Trophoblast cell (in vitro differentiated cells and primary cell): Measurements from ENCODE around the gene GNL2.

ENCODE experiments used
- DNase-seq, 2 donors: peaks; one replicate each; pipeline ENCODE4 v3.0.0-alpha.2; 2016
- H2AFZ ChIP-seq: 2 replicates; pipeline ENCODE4 v1.6.1; 2013; ENCODE audit warnings: low read length, moderate library complexity, mild to moderate bottlenecking; ENCODE audit not compliant: insufficient read depth, poor library complexity
- H2AK5ac ChIP-seq: 2 replicates; pipeline ENCODE4 v1.6.1; 2013; ENCODE audit warnings: mild to moderate bottlenecking, low read length
- H2BK120ac ChIP-seq: 2 replicates; pipeline ENCODE4 v1.6.1; 2013; ENCODE audit warnings: low read length, mild to moderate bottlenecking, moderate library complexity; ENCODE audit not compliant: insufficient read depth, poor library complexity
- H2BK12ac ChIP-seq: 2 replicates; pipeline ENCODE4 v1.6.1; 2013; ENCODE audit warnings: mild to moderate bottlenecking, low read length, moderate library complexity
- H2BK5ac ChIP-seq: 2 replicates; pipeline ENCODE4 v1.6.1; 2013; ENCODE audit warnings: low read length, low read depth, moderate library complexity, mild to moderate bottlenecking; ENCODE audit not compliant: poor library complexity
- H3K14ac ChIP-seq: 2 replicates; pipeline ENCODE4 v1.6.1; 2013; ENCODE audit warnings: mild to moderate bottlenecking, low read length
- H3K18ac ChIP-seq: 2 replicates; pipeline ENCODE4 v1.6.1; 2013; ENCODE audit warnings: mild to moderate bottlenecking, low read length
- H3K23ac ChIP-seq: 2 replicates; pipeline ENCODE4 v1.6.1; 2013; ENCODE audit warnings: low read length
- H3K27ac ChIP-seq: 2 replicates; pipeline ENCODE4 v1.5.1; 2013; ENCODE audit warnings: low read depth, mild to moderate bottlenecking, inconsistent platforms, low read length, moderate library complexity
- H3K27me3 ChIP-seq: 2 replicates; pipeline ENCODE4 v1.6.1; 2013; ENCODE audit warnings: inconsistent platforms, mild to moderate bottlenecking, low read length, moderate library complexity; ENCODE audit not compliant: insufficient read depth
- H3K36me3 ChIP-seq, 2 experiments: 1 replicate in 1 of 2; 2 replicates in 1 of 2; pipeline ENCODE4 v1.6.1; 2013; ENCODE audit warnings: low read length in 2 of 2, mild to moderate bottlenecking in 2 of 2, moderate library complexity in 1 of 2; ENCODE audit not compliant: insufficient read depth in 2 of 2, control insufficient read depth in 1 of 2
- H3K4ac ChIP-seq: 2 replicates; pipeline ENCODE4 v1.6.1; 2013; ENCODE audit warnings: low read depth, mild to moderate bottlenecking, low read length, moderate library complexity
- H3K4me1 ChIP-seq, 2 experiments: 1 replicate in 1 of 2; 2 replicates in 1 of 2; pipeline ENCODE4 v1.6.1; 2013; ENCODE audit warnings: low read length in 2 of 2, mild to moderate bottlenecking in 2 of 2, moderate library complexity in 1 of 2; ENCODE audit not compliant: insufficient read depth in 2 of 2, control insufficient read depth in 1 of 2
- H3K4me2 ChIP-seq: 2 replicates; pipeline ENCODE4 v1.6.1; 2013; ENCODE audit warnings: inconsistent platforms, mild to moderate bottlenecking, low read length, moderate library complexity
- H3K4me3 ChIP-seq: 2 replicates; pipeline ENCODE4 v1.5.1; 2013; ENCODE audit warnings: mild to moderate bottlenecking, low read depth, low read length, inconsistent platforms
- H3K79me1 ChIP-seq: one replicate; pipeline ENCODE4 v1.6.1; 2013; ENCODE audit warnings: low read length
- H3K79me2 ChIP-seq: 2 replicates; pipeline ENCODE4 v1.6.1; 2013; ENCODE audit warnings: low read length, mild to moderate bottlenecking; ENCODE audit not compliant: control insufficient read depth, insufficient read depth, poor library complexity
- H3K9ac ChIP-seq: 2 replicates; pipeline ENCODE4 v1.6.1; 2013; ENCODE audit warnings: mild to moderate bottlenecking, low read length
- H3K9me3 ChIP-seq: 2 replicates; pipeline ENCODE4 v1.6.1; 2013; ENCODE audit warnings: low read depth, mild to moderate bottlenecking, control low read depth, inconsistent platforms, low read length; ENCODE audit not compliant: insufficient read depth
- H4K12ac ChIP-seq: 2 replicates; pipeline ENCODE4 v1.6.1; 2013; ENCODE audit warnings: low read depth, mild to moderate bottlenecking, low read length, moderate library complexity
- H4K8ac ChIP-seq: 2 replicates; pipeline ENCODE4 v1.6.1; 2013; ENCODE audit warnings: low read depth, mild to moderate bottlenecking, low read length, moderate library complexity
- H4K91ac ChIP-seq: one replicate; pipeline ENCODE4 v1.6.1; 2013; ENCODE audit warnings: low read depth, mild to moderate bottlenecking, low read length, moderate library complexity
- WGBS: extraction: QIAGEN DNeasy Blood & Tissue Kit; methylation state at CpG from one replicate; pipeline ENCODE4 v1.1.7; 2013; ENCODE audit warnings: missing lambda C conversion rate; ENCODE audit not compliant: insufficient read length, insufficient coverage; ENCODE audit errors: extremely low coverage; 5-methylcytosine and 5-hydroxymethylcytosine counted together

The GNL2 gene

GRCh38 chr1:37570528-37571334, 25.0 kb downstream of the GNL2 start:
- no peaks in the 10 kb centered on the region for H3K79me2 ChIP-seq

DNA sequence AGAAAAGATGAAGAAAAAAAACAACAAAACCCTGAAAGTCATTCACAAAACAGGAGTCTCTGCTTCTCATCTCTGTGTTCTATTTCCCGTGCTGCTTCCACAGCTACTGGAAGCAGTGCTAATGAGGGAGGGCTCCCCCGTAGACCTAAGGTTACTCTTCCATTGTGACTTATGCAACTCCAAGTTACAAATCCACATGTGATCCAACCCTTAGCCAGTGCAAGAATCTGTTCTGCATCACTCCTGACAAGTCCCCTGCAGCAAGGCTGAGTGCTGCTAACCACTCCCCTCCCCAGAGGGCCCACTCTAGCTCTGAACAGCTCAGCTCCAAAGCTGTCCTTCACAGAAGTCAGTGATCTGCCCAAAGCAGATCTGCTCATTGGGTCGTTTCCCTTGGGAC, 28.7 kb downstream of the GNL2 start:
- H2BK120ac ChIP-seq = no peak overlapping the region
- H3K23ac ChIP-seq = no peak overlapping the region
- no peak overlapping the region for H3K9ac ChIP-seq
- H3K9me3 ChIP-seq = no peaks in the 10 kb centered on the region
- H2AFZ ChIP-seq = no peak overlapping the region
- peaks cover 18 to 57% of the 10 kb centered on the region in 2 experiments for H3K36me3 ChIP-seq
- H3K27me3 ChIP-seq = no peaks in the 10 kb centered on the region
- no peak overlapping the region for H2BK12ac ChIP-seq
- H2BK5ac ChIP-seq = no peak overlapping the region
- H3K4me2 ChIP-seq = no peak overlapping the region
- no peaks in the 10 kb centered on the region for H3K79me1 ChIP-seq
- H2AK5ac ChIP-seq = no peak overlapping the region
- no peak overlapping the region for H3K18ac ChIP-seq
- no peak overlapping the region for H3K4ac ChIP-seq
- no peaks in the 10 kb centered on the region for H3K79me2 ChIP-seq
- no peak overlapping the region for H3K14ac ChIP-seq
- no peak overlapping the region for H4K12ac ChIP-seq
- no peak for DNase-seq
- WGBS = no CpG with 5 or more reads among the region's 3 CpGs
- H3K27ac ChIP-seq = no peak overlapping the region
- H3K4me1 ChIP-seq = no peaks in the 10 kb centered on the region
- no peak overlapping the region for H4K91ac ChIP-seq
- H4K8ac ChIP-seq = no peak overlapping the region
- no peak overlapping the region for H3K4me3 ChIP-seq

More at GRCh38 chr1:37570528-37571334, 25.0 kb downstream of the GNL2 start:
- Histone ChIP-seq H3K14ac (no peak overlapping the region), H3K4me2 (no peak overlapping the region), H3K23ac (no peak overlapping the region), H4K12ac (no peak overlapping the region), H3K4ac (no peak overlapping the region), H3K9ac (no peak overlapping the region), H3K36me3 (peaks cover 28 to 80% of the 10 kb centered on the region in 2 experiments), H3K4me3 (no peak overlapping the region), H2BK120ac (no peak overlapping the region), H4K91ac (no peak overlapping the region), H4K8ac (no peak overlapping the region), H2BK5ac (no peak overlapping the region), H3K27ac (no peak overlapping the region), H2AFZ (no peak overlapping the region), H3K79me1 (no peaks in the 10 kb centered on the region), H2BK12ac (no peak overlapping the region), H2AK5ac (no peak overlapping the region), H3K18ac (no peak overlapping the region), H3K9me3 (no peaks in the 10 kb centered on the region), H3K27me3 (no peaks in the 10 kb centered on the region), H3K4me1 (no peaks in the 10 kb centered on the region)
- peak in 1 of 2 donors; percentile 17 for DNase-seq
- no CpG with 5 or more reads among the region's 3 CpGs for WGBS

GRCh38 chr1:37564892-37565291, 30.8 kb downstream of the GNL2 start:
- H3K4me1 ChIP-seq = peaks cover 0 to 3% of the 10 kb centered on the region in 2 experiments

GRCh38 chr1:37562984-37563383, 32.8 kb downstream of the GNL2 start:
- Histone ChIP-seq H4K12ac (no peak overlapping the region), H3K79me2 (no peaks in the 10 kb centered on the region), H3K27me3 (no peaks in the 10 kb centered on the region), H2AK5ac (no peak overlapping the region), H3K9ac (no peak overlapping the region), H3K4me3 (no peak overlapping the region), H3K4me1 (peaks cover 0 to 3% of the 10 kb centered on the region in 2 experiments), H3K4me2 (no peak overlapping the region), H4K8ac (no peak overlapping the region), H4K91ac (no peak overlapping the region), H2AFZ (no peak overlapping the region), H3K9me3 (no peaks in the 10 kb centered on the region), H3K18ac (no peak overlapping the region), H3K23ac (no peak overlapping the region), H2BK5ac (no peak overlapping the region), H3K36me3 (peaks cover 14 to 36% of the 10 kb centered on the region in 2 experiments), H2BK120ac (no peak overlapping the region), H3K79me1 (no peaks in the 10 kb centered on the region), H3K27ac (no peak overlapping the region), H3K14ac (no peak overlapping the region), H3K4ac (no peak overlapping the region), H2BK12ac (no peak overlapping the region)
- no CpG with 5 or more reads among the region's 1 CpG for WGBS
- no peak for DNase-seq

More at GRCh38 chr1:37564892-37565291, 30.8 kb downstream of the GNL2 start:
- Histone ChIP-seq H3K27ac (no peak overlapping the region), H3K79me2 (no peaks in the 10 kb centered on the region), H3K27me3 (no peaks in the 10 kb centered on the region), H3K4me3 (no peak overlapping the region), H3K79me1 (no peaks in the 10 kb centered on the region), H4K91ac (no peak overlapping the region), H3K36me3 (peaks cover 18 to 48% of the 10 kb centered on the region in 2 experiments), H2AFZ (no peak overlapping the region), H3K4me2 (no peak overlapping the region), H2BK120ac (no peak overlapping the region), H2BK12ac (no peak overlapping the region), H3K9ac (no peak overlapping the region), H2AK5ac (no peak overlapping the region), H4K12ac (no peak overlapping the region), H4K8ac (no peak overlapping the region), H3K14ac (no peak overlapping the region), H2BK5ac (no peak overlapping the region), H3K9me3 (no peaks in the 10 kb centered on the region), H3K23ac (no peak overlapping the region), H3K18ac (no peak overlapping the region), H3K4ac (no peak overlapping the region)
- DNase-seq = no peak
